Liver (tissue), 3 donors: Measurements from ENCODE around the gene NUP93.

Experiments used
- CTCF ChIP-seq: fragments of 150-350 bp; IDR thresholded peaks from 2 replicates; pipeline ENCODE4 v1.5.1; 2017; ENCODE audit warnings: improper control_type of control experiment, low read depth, low read length; ENCODE audit not compliant: missing input control
- EGR1 ChIP-seq, 2 donors: IDR thresholded peaks; 2 replicates each; pipeline ENCODE4 v1.6.1; 2016 to 2018; ENCODE audit warnings: antibody characterized with exemption in 2 of 2, low read depth in 2 of 2
- GABPA ChIP-seq, 2 donors: IDR thresholded peaks in 1 of 2; conservative IDR thresholded peaks in 1 of 2; 2 replicates each; pipeline ENCODE4 v1.6.1; 2016; ENCODE audit warnings: antibody characterized with exemption in 2 of 2, mild to moderate bottlenecking in 1 of 2, moderate library complexity in 1 of 2
- HNF4A ChIP-seq, 2 donors: conservative IDR thresholded peaks; 2 replicates each; pipeline ENCODE4 v1.6.1; 2016; ENCODE audit warnings: antibody characterized with exemption in 2 of 2, mild to moderate bottlenecking in 2 of 2
- HNF4G ChIP-seq: IDR thresholded peaks from 2 replicates; pipeline ENCODE4 v1.6.1; 2016; ENCODE audit warnings: antibody characterized with exemption
- JUND ChIP-seq, 2 donors: IDR thresholded peaks; 2 replicates each; pipeline ENCODE4 v1.6.1; 2016; ENCODE audit warnings: antibody characterized with exemption in 2 of 2
- MAX ChIP-seq: IDR thresholded peaks from 2 replicates; pipeline ENCODE4 v1.6.1; 2016; ENCODE audit warnings: antibody characterized with exemption
- RAD21 ChIP-seq, 2 donors: IDR thresholded peaks; 2 replicates each; pipeline ENCODE4 v1.6.1; 2016; ENCODE audit warnings: antibody characterized with exemption in 2 of 2, mild to moderate bottlenecking in 2 of 2
- TAF1 ChIP-seq: conservative IDR thresholded peaks from 2 replicates; pipeline ENCODE4 v1.6.1; 2016; ENCODE audit warnings: antibody characterized with exemption, mild to moderate bottlenecking
- YY1 ChIP-seq: IDR thresholded peaks from 2 replicates; pipeline ENCODE4 v1.6.1; 2016; ENCODE audit warnings: antibody characterized with exemption, mild to moderate bottlenecking
- ZBTB33 ChIP-seq: IDR thresholded peaks from 2 replicates; pipeline ENCODE4 v1.6.1; 2016; ENCODE audit warnings: antibody characterized with exemption
- TF ChIP-seq, protein P1 (sequence below): IDR thresholded peaks from 2 replicates; pipeline ENCODE4 v1.6.1; 2016; ENCODE audit warnings: antibody characterized with exemption
- TF ChIP-seq, protein P2 (sequence below): IDR thresholded peaks from 2 replicates; pipeline ENCODE4 v1.6.1; 2016; ENCODE audit warnings: antibody characterized with exemption, mild to moderate bottlenecking
- donor health status: healthy.
- donor health status: healthy.

- TF ChIP-seq HNF4G (no peak), CTCF (no peak), MAX (no peak), JUND (IDR thresholded peaks at IDR 0.05) (no peak), RAD21 (IDR thresholded peaks at IDR 0.05) (no peak), YY1 (no peak), ZBTB33 (no peak), GABPA (IDR thresholded peaks at IDR 0.05 in 1 of 2, conservative IDR thresholded peaks at IDR 0.05 in 1 of 2) (no peak), TAF1 (no peak), EGR1 (IDR thresholded peaks at IDR 0.05; ENCODE audit: low read depth in 2 of 2) (no peak), HNF4A (conservative IDR thresholded peaks at IDR 0.05) (no peak)
- TF ChIP-seq, protein P1, sequence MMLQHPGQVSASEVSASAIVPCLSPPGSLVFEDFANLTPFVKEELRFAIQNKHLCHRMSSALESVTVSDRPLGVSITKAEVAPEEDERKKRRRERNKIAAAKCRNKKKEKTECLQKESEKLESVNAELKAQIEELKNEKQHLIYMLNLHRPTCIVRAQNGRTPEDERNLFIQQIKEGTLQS = no peak
- TF ChIP-seq, protein P2, sequence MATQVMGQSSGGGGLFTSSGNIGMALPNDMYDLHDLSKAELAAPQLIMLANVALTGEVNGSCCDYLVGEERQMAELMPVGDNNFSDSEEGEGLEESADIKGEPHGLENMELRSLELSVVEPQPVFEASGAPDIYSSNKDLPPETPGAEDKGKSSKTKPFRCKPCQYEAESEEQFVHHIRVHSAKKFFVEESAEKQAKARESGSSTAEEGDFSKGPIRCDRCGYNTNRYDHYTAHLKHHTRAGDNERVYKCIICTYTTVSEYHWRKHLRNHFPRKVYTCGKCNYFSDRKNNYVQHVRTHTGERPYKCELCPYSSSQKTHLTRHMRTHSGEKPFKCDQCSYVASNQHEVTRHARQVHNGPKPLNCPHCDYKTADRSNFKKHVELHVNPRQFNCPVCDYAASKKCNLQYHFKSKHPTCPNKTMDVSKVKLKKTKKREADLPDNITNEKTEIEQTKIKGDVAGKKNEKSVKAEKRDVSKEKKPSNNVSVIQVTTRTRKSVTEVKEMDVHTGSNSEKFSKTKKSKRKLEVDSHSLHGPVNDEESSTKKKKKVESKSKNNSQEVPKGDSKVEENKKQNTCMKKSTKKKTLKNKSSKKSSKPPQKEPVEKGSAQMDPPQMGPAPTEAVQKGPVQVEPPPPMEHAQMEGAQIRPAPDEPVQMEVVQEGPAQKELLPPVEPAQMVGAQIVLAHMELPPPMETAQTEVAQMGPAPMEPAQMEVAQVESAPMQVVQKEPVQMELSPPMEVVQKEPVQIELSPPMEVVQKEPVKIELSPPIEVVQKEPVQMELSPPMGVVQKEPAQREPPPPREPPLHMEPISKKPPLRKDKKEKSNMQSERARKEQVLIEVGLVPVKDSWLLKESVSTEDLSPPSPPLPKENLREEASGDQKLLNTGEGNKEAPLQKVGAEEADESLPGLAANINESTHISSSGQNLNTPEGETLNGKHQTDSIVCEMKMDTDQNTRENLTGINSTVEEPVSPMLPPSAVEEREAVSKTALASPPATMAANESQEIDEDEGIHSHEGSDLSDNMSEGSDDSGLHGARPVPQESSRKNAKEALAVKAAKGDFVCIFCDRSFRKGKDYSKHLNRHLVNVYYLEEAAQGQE = no peak
These were observed 41.2 kb upstream of the NUP93 start for GRCh38 chr16:56688762-56689161.
